GM23248 (cell line): ENCODE measurements around the gene CABP4. TPM values are rescaled to one million over a fixed set of nuclear protein-coding genes. Genes with fewer than 3 reads are reported as not detected.

Source experiments
- DNase-seq: peaks from one replicate; pipeline ENCODE4 v3.0.0-alpha.2; 2015
- H2AFZ ChIP-seq: fragments of 200-600 bp; sonication (generic); 2 replicates; pipeline ENCODE4 v1.6.1; 2016; ENCODE audit warnings: antibody characterized with exemption
- H3F3A ChIP-seq: fragments of 200-600 bp; sonication (generic); 2 replicates; pipeline ENCODE4 v1.6.1; 2016; ENCODE audit warnings: mild to moderate bottlenecking, antibody characterized with exemption, mixed run types; ENCODE audit not compliant: insufficient read depth
- H3K27ac ChIP-seq: fragments of 200-600 bp; sonication (generic); 2 replicates; pipeline ENCODE4 v1.5.1; 2016; ENCODE audit warnings: mild to moderate bottlenecking
- H3K27me3 ChIP-seq: fragments of 200-600 bp; sonication (generic); replicated peaks from 2 replicates; pipeline ENCODE4 v1.6.1; 2016; ENCODE audit warnings: mild to moderate bottlenecking; ENCODE audit not compliant: insufficient read depth
- H3K36me3 ChIP-seq: fragments of 200-600 bp; sonication (generic); 2 replicates; pipeline ENCODE4 v1.6.1; 2016; ENCODE audit warnings: low read depth, mild to moderate bottlenecking
- H3K4me1 ChIP-seq: fragments of 200-600 bp; sonication (generic); 2 replicates; pipeline ENCODE4 v1.6.1; 2016; ENCODE audit warnings: mild to moderate bottlenecking; ENCODE audit not compliant: insufficient read depth
- H3K4me2 ChIP-seq: fragments of 200-600 bp; sonication (generic); one replicate; pipeline ENCODE4 v1.6.1; 2016; ENCODE audit warnings: mild to moderate bottlenecking; ENCODE audit not compliant: unreplicated experiment
- H3K4me3 ChIP-seq: fragments of 200-600 bp; sonication (generic); 2 replicates; pipeline ENCODE4 v1.5.1; 2016; ENCODE audit warnings: mild to moderate bottlenecking
- H3K79me2 ChIP-seq: fragments of 200-600 bp; sonication (generic); 2 replicates; pipeline ENCODE4 v1.6.1; 2016; ENCODE audit warnings: mild to moderate bottlenecking; ENCODE audit not compliant: insufficient read depth
- H3K9ac ChIP-seq: fragments of 200-600 bp; sonication (generic); 2 replicates; pipeline ENCODE4 v1.6.1; 2016; ENCODE audit warnings: mild to moderate bottlenecking
- H3K9me2 ChIP-seq: fragments of 200-600 bp; sonication (generic); 2 replicates; pipeline ENCODE4 v1.6.1; 2016; ENCODE audit warnings: mixed run types, mild to moderate bottlenecking, moderate library complexity; ENCODE audit not compliant: insufficient read depth
- H3K9me3 ChIP-seq: fragments of 200-600 bp; sonication (generic); one replicate; pipeline ENCODE4 v1.6.1; 2017; ENCODE audit warnings: low read depth
- H4K20me1 ChIP-seq: fragments of 200-600 bp; sonication (generic); 2 replicates; pipeline ENCODE4 v1.6.0; 2016; ENCODE audit not compliant: insufficient read depth
- EZH2 ChIP-seq: fragments of 200-600 bp; sonication (generic); IDR thresholded peaks from 2 replicates; pipeline ENCODE4 v1.6.1; 2018; ENCODE audit warnings: antibody characterized with exemption, mild to moderate bottlenecking; ENCODE audit not compliant: insufficient read depth, poor library complexity, severe bottlenecking
- EZH2phosphoT487 ChIP-seq: fragments of 200-600 bp; sonication (generic); IDR thresholded peaks from 2 replicates; pipeline ENCODE4 v1.6.1; 2018; ENCODE audit warnings: antibody characterized with exemption, moderate library complexity, mild to moderate bottlenecking, low read depth; ENCODE audit not compliant: insufficient read depth
- WGBS, 2 experiments: methylation state at CpG; one replicate each; pipeline ENCODE4 v1.1.6; 2015 to 2017; ENCODE audit warnings: low lambda C conversion rate in 2 of 2, low coverage in 1 of 2; ENCODE audit errors: missing lambda C conversion rate in 2 of 2; 5-methylcytosine and 5-hydroxymethylcytosine counted together
- in situ Hi-C: fragments of 300-500 bp; cut with MboI; formaldehyde crosslinking; loops from 2 replicates; pipeline ENCODE4 v1.15.0; 2020
- polyA plus RNA-seq: library from polyadenylated mRNA; unstranded; fragments of >200 nt; fragmentation: Nextera tagmentation; extraction: Ambion mirVana; gene quantifications from 2 replicates; pipeline ENCODE4 v1.2.1, GENCODE V29; 2016
- total RNA-seq: library from RNA; depleted of rRNA; stranded (reverse); fragments of >200 nt; shearing (Covaris generic); gene quantifications from 2 replicates; pipeline ENCODE4 v1.2.3, GENCODE V29; 2014

The CABP4 gene
- total and polyA plus RNA-seq, 2 experiments from 2014 or later, result not detected

DNA sequence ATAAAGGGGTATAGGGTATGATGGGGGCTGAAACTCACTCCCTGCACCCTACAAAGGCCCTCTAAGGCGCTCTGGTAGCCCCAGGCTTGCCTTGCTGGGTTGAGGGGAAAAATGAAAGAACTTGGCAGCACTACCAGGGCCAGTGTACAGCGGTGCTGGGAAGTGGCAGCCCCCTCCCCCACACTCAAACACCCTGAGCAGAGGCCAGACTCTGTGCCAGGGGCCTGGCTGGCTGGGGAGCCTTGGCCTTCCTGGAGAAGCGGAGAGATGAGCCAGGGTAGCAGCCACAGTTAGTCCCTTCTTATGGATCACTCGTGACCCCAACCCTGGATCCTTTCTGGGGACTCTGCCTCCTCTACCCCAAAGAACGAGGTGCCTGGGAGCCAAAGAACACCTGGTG, 11.2 kb downstream of the CABP4 start:
- H3K36me3 ChIP-seq, result no peaks in the 10 kb centered on the region
- no peak overlapping the region for H3K27ac ChIP-seq
- no peak overlapping the region for H3K4me2 ChIP-seq
- no peak for TF ChIP-seq EZH2
- TF ChIP-seq EZH2phosphoT487, result no peak
- H3K9ac ChIP-seq, result no peak overlapping the region
- H3K27me3 ChIP-seq, result no peaks in the 10 kb centered on the region
- no peak overlapping the region for H3K4me3 ChIP-seq
- H3K9me3 ChIP-seq, result no peaks in the 10 kb centered on the region
- no peaks in the 10 kb centered on the region for H3K9me2 ChIP-seq
- H2AFZ ChIP-seq, result no peak overlapping the region
- H4K20me1 ChIP-seq, result no peaks in the 10 kb centered on the region
- in situ Hi-C loops, result no loop called here
- H3F3A ChIP-seq, result no peaks in the 10 kb centered on the region
- H3K4me1 ChIP-seq, result peaks cover 4% of the 10 kb centered on the region; the same call in 1 of the 2 replicates
- peaks cover 23% of the 10 kb centered on the region; the same call in 1 of the 2 replicates for H3K79me2 ChIP-seq
- DNase-seq, result no peak
- 90 to 93% methylated on average over 5 of the region's 5 CpGs for WGBS, 2 experiments

- Histone ChIP-seq H3K4me1 (peaks cover 4% of the 10 kb centered on the region; the same call in 1 of the 2 replicates), H3K36me3 (no peaks in the 10 kb centered on the region), H2AFZ (no peak overlapping the region), H3K9me2 (no peaks in the 10 kb centered on the region), H3K4me2 (no peak overlapping the region), H3K4me3 (peak overlapping the region; percentile 89; the same call in 1 of the 2 replicates), H3K9ac (peak overlapping the region; percentile 94; the same call in 1 of the 2 replicates), H3K9me3 (no peaks in the 10 kb centered on the region), H3F3A (no peaks in the 10 kb centered on the region), H3K27me3 (no peaks in the 10 kb centered on the region), H4K20me1 (no peaks in the 10 kb centered on the region), H3K79me2 (peaks cover 23% of the 10 kb centered on the region; the same call in 1 of the 2 replicates), H3K27ac (no peak overlapping the region)
- WGBS, 2 experiments, result 75 to 83% methylated on average over 7 to 11 of the region's 11 CpGs
- in situ Hi-C loops, result no loop called here
- TF ChIP-seq EZH2 (no peak), EZH2phosphoT487 (no peak)
- no peak for DNase-seq
Measured at GRCh38 chr11:67466962-67467771, 12.0 kb downstream of the CABP4 start.

- peak; percentile 36 for DNase-seq
- 24 to 37% methylated on average over 4 to 5 of the region's 5 CpGs for WGBS, 2 experiments
Measured at GRCh38 chr11:67468056-67468455, 12.9 kb downstream of the CABP4 start.

DNA sequence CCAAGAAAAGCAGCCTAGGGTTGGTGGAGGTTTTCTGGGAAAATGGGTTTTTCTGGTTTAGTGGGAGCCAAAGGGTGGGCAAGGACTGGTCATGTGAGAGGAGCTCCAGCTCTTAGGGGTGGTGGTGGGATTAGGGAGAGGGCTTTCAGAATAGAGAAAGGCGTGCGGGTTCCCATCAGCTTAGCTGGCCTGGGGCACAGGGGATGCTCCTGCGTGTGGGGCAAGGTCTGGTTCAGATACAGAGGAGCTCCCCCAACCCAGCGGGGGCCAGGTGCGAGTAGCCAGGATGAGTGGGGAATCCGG, 13.3 kb downstream of the CABP4 start:
- TF ChIP-seq EZH2phosphoT487 (no peak), EZH2 (no peak)
- Histone ChIP-seq H3K4me3 (peak overlapping the region; percentile 89), H3K27ac (peak overlapping the region; percentile 81), H3K27me3 (no peaks in the 10 kb centered on the region), H2AFZ (peak overlapping the region; percentile 77), H3K4me2 (peak overlapping the region; percentile 86), H3K9me2 (no peaks in the 10 kb centered on the region), H4K20me1 (no peaks in the 10 kb centered on the region), H3K9me3 (no peaks in the 10 kb centered on the region), H3K36me3 (no peaks in the 10 kb centered on the region), H3F3A (no peaks in the 10 kb centered on the region), H3K4me1 (peaks cover 4% of the 10 kb centered on the region; the same call in 1 of the 2 replicates), H3K79me2 (peaks cover 23% of the 10 kb centered on the region; the same call in 1 of the 2 replicates), H3K9ac (peak overlapping the region; percentile 94)
- no peak for DNase-seq
- in situ Hi-C loops, result no loop called here
- WGBS, 2 experiments, result 3 to 10% methylated on average over 6 of the region's 6 CpGs

More at GRCh38 chr11:67468056-67468455, 12.9 kb downstream of the CABP4 start:
- H4K20me1 ChIP-seq, result no peaks in the 10 kb centered on the region
- H3K27ac ChIP-seq, result peak overlapping the region; percentile 81
- TF ChIP-seq EZH2phosphoT487 (no peak), EZH2 (no peak)
- in situ Hi-C loops, result no loop called here
- H2AFZ ChIP-seq, result peak overlapping the region; percentile 77; the same call in 1 of the 2 replicates
- peaks cover 23% of the 10 kb centered on the region; the same call in 1 of the 2 replicates for H3K79me2 ChIP-seq
- peaks cover 4% of the 10 kb centered on the region; the same call in 1 of the 2 replicates for H3K4me1 ChIP-seq
- peak overlapping the region; percentile 86 for H3K4me2 ChIP-seq
- H3K4me3 ChIP-seq, result peak overlapping the region; percentile 89
- H3K9ac ChIP-seq, result peak overlapping the region; percentile 94
- no peaks in the 10 kb centered on the region for H3K9me2 ChIP-seq
- no peaks in the 10 kb centered on the region for H3K27me3 ChIP-seq
- H3F3A ChIP-seq, result no peaks in the 10 kb centered on the region
- H3K36me3 ChIP-seq, result no peaks in the 10 kb centered on the region
- H3K9me3 ChIP-seq, result no peaks in the 10 kb centered on the region
